Left renal pelvis (tissue), 4 donors: ENCODE results near the gene MSH3. TPM values are rescaled to one million over a fixed set of nuclear protein-coding genes. Genes with fewer than 3 reads are reported as not detected.
"Not testable (repeated sequence)": the region's sequence is repeated elsewhere in the genome, so short reads cannot be mapped to it uniquely, and the experiment has no call there.

Source experiments
- DNase-seq, 4 donors: peaks; one replicate each; pipeline ENCODE4 v3.0.0-alpha.2; 2013; ENCODE audit warnings: low read depth in 4 of 4, low spot score in 3 of 4
- polyA plus RNA-seq, 4 donors: library from polyadenylated mRNA; unstranded; fragments of 120-200 nt; gene quantifications; one replicate each; pipeline ENCODE4 v1.2.1, GENCODE V29; 2013; ENCODE audit not compliant: insufficient read length in 4 of 4

The MSH3 gene
- polyA plus RNA-seq, 4 donors: 15.7 to 27.8 (median 19.3) TPM

DNA sequence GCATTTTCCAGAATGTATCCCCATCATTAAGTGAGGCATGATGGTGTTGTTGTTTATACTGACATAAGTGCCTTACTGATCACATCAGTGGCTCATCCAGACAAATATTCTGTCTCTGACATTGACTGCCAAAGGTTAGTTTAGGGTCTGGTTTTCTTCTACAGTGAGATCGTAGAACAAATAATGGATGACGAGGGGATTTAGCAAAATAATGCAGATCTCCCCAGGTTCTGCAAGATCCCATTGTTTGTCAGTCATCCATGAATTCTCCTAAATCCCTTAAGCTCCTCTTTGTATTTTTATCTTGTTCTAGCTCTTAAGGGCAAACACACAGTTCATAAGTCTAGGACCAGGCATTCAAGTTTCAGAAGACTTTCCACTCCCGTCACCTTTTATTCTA lies 93.5 kb downstream of the MSH3 start:
- DNase-seq: no peak

DNA sequence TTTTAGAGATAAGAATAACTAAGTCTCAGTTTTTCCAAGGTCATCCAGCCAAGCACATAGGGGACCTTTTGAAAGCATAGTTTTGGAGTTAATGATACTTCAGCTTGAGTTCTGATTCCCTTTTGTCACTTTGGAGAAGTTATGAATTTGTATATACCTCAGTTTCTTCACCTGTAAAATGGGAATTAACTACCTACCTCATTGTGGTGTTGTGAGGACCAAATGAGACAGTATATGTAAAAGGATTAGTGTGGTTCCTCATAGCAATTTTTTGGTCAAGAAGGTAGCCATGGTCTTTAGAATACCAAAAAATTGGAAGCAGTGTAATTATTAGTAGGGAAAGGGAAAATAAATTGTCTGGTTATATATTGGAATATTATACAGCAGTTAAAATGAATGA lies 98.0 kb downstream of the MSH3 start:
- DNase-seq: no peak

DNA sequence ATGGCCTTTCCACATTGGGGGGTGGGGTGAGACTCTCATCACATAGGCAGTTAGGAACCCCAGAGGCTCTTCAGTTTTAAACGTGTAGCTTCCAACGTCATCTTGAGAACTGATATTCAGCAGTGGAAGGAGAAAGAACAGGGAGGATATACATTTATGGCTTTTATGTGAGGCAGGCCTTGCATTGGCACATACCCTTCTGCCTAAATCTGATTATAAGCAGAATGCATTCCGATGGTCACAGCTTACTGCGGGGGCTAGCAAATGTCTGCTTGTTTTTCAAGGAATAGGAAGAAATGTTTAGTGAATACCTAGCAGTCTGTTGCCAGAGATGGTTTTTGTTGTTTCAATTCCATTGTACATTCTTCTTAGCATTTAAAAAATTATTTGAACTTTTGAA lies 99.3 kb downstream of the MSH3 start:
- no peak for DNase-seq

DNA sequence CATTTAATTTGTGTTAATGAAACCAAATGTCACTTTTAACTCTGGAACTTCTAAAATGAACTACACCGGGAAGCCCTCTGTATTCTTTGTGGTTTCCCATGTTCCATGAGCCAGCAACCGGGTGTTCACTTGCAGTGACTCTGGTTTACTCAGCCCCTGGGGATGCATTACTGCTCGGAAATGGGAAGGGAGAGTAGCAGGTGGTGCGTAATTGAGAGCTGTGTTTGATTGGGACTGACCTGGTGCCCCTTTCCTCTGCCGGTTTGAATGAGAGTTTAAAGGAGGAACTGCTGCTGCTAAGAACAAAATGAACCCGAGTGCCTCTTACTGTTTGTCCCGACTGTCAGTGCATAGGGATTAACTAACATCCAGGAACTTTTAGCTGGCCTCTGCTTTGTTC lies 100.4 kb downstream of the MSH3 start:
- peak in 1 of 4 donors; percentile 1 for DNase-seq

DNA sequence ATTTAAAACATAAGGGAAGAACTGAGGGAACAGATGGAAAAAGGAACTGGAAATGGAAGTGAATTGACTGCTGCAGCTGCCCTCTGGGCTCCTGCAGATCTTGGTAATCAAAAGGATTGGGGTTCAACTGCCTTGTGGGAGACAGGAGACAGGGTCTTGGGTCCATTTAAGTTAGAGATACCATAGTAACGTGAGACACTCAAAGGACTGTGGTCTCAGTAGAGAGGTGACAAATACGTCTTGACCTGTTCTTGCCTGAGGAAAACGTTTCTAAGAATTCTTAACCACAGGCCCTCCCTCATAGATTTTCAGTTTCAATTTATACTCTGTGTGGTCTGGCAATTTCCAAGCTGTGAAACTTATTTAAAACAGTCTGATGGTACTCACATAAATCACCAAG lies 101.2 kb downstream of the MSH3 start:
- DNase-seq: no peak

DNA sequence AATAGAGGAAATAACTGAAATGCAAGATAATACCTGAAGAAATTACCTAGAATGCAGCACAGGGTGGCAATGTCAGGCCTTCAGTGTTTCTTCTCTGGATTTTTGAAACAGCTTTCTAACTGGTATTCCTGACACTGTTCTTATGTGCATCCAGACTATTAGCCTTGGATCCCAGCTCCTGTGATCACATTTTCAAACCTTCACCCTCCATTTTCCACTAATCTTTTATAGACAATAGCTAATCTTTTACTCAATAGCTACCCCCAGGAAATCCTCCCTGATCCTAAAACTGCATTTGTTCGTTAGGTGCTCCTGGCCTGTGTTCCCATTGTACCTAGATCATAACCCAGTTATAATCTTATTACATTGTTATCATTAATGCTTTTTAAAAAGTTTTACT lies 101.8 kb downstream of the MSH3 start:
- no peak for DNase-seq

DNA sequence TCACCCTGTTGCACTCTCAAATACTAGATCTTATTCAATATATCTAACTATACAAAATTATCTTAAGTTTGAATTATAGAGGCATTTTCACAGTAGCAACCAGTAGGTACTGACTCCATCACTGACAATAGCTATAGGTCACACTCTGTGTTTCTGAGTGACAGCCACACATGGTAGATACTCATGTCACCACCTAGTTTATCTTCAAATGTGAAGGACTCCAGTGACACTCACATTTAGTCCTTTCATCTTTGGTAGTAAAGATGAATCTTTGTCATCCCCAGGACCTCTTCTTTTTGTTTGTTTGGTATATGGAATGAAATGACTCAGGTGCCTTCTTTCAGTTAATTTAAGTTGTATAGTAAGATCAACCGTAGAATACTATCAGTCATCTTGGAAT lies 102.8 kb downstream of the MSH3 start:
- DNase-seq: no peak

DNA sequence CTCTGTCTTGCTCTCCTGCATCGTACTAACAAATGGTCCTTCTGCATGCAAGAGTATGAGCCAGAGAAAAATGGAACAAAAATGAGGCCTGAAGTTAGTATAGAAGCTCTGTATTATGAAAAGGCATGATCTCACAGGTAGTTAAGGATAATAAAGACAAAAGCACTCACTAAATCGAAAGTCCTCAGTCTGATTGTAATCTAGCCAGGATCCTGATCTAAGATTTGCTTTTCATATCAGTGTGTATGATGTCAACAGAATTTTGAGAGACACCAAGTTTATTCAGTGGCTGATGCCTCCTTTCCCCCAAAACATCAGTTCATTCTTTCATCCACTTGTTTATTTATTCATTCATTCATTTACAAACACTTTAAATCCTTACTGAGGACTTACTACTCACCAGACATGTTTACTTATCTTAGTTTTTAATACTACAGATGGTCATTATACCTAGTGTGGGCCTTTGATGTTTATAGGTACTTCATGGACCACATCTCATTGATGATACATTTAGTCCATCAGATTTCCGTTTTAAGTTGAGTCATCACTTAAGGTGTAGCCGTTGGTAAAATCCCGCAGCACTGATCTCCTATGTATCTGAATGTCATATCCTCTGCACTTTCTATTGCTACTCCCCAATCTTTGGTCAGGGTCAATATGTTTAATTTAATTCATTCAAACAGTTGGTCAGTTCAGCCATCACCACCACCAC lies 105.6 kb downstream of the MSH3 start:
- no peak for DNase-seq

DNA sequence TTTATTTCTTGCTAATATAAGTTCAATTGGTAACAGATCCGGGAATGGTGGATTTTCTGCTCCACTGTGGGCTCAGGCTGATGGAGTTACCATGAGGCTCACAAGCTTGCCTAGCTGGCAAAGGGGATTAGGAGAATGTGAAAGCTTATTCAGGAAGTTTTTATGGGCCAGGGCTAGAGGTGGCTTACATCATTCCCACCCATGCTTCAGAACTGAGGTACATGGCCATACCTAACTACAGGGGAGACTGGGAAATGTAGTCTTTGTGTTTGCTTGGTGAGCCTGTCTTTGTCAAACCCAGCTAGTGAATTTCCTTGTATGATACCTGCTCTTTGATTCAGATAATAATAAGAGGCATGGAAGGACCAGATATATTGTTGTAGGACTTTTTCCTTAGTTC lies 106.2 kb downstream of the MSH3 start:
- no peak for DNase-seq

DNA sequence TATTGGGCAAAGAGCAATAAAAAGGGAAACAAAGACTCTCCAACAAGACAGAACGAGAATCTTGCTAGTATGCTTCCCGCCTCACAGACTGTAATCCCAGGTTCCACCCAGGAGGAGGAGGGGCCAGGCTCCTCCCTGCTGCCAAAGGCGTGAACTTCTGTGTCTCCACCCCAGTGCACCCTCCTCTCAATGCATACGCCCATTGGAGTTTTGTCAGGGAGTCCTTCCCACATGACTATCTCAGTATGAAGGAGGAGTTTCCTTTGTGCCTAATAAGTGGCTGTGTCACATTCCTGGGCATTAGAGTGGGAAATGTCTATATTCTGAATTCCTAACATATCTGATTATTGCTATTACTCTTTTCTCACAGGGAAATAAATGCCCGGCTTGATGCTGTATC lies 106.7 kb downstream of the MSH3 start:
- DNase-seq: no peak

DNA sequence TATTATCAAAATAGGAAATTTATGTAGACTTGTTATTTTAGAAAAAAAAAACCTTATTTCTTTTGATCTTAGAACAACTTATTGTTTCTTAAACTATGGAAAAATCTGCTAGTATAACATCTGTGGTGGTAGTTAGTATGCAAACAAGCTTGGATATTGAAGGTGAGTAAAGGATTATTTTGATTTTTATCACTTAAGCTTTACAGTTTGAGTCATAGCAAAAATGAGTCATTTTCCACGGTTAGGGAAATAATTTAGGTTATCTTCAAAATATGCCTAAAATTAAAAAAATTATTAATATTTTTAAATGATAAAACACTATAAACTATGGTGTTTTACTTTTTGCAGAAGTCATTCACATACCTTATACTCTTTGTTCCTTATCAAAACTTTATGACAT lies 107.5 kb downstream of the MSH3 start:
- DNase-seq: no peak

DNA sequence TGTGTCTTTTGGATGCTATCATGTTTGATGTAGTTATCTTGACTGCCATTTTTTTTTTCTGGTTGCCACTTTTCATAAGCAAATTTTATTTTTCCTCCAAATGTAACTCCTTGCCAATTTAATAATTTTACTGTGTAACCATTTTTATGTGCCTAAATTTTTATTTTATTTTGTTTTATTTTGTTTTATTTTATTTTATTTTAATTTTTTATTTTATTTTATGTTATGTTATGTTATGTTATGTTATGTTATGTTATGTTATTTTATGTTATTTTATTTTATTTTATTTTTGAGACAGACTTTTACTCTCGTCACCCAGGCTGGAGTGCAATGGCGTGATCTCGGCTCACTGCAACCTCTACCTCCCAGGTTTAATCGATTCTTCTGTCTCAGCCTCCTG lies 108.1 kb downstream of the MSH3 start:
- DNase-seq: no peak

DNA sequence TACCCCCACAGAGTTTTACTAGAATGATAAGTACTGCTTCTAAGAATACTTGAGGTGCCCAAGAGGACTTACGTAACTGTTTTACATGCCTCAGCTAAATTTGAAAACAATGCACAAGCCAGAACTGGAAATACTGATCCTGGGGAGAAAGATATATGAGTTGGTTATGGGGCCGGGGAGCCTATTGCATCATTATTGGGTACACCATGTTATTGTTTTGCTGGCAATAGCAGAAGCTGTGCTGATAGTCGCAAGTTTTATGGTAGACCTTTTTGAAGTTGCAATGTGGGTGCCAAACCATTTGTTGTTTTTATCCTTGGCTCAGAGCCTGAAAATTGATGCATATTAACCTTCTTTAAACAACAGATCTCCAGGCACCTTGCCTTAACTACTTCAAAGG lies 108.8 kb downstream of the MSH3 start:
- no peak for DNase-seq

DNA sequence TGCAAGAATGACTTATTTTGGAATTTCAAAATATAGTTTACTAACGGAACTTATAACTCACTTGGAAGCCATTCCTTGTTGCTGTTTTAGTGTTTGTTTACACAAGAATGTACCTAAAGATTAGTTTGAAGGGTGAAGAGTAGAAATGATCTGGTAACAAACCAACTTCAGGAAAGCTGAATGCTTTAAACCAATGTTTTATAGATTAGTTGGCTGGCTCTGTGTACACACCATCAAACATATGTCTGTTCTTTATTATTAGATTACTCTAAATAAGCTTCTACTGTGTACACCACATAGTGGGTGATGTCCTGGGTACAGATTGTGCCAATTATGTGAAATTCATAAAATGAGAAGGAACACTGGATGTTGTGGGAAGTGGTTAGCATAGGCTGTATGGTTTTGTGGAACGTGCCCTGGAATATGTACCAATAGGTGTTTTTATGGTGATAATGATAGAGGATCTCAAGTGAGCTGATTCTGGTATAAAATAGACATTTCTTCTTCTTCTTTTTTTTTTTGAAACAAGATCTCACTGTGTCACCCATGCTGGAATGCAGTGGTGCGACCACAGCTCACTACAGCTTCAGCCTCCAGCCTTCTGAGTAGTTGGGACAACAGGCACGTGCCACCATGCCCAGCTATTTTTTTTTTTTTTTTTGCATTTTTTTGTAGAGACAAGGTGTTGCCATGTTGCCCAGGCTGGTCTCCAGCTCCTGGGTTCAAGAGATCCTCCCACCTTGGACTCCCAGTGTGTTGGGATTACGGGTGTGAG lies 109.6 kb downstream of the MSH3 start:
- DNase-seq: no peak

DNA sequence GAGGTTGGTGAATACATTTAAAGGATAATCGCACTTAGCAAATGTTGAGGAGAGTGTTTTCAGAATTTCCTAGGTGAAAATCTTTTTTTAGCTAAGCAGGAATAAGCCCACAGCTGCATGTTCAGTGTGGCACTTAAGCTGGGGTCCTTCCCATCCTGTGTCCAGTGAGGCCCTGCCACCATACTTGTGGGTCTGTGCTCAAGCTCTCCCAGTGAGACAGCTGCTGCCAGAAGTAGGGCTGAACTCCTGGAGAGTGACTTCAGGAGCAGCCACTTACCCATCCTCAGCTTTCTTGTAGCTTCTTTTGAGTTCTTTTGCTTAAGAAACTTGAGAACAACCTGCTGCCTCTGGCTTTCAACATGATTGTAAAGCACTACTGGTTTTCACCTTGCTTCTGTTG lies 110.3 kb downstream of the MSH3 start:
- no peak for DNase-seq

DNA sequence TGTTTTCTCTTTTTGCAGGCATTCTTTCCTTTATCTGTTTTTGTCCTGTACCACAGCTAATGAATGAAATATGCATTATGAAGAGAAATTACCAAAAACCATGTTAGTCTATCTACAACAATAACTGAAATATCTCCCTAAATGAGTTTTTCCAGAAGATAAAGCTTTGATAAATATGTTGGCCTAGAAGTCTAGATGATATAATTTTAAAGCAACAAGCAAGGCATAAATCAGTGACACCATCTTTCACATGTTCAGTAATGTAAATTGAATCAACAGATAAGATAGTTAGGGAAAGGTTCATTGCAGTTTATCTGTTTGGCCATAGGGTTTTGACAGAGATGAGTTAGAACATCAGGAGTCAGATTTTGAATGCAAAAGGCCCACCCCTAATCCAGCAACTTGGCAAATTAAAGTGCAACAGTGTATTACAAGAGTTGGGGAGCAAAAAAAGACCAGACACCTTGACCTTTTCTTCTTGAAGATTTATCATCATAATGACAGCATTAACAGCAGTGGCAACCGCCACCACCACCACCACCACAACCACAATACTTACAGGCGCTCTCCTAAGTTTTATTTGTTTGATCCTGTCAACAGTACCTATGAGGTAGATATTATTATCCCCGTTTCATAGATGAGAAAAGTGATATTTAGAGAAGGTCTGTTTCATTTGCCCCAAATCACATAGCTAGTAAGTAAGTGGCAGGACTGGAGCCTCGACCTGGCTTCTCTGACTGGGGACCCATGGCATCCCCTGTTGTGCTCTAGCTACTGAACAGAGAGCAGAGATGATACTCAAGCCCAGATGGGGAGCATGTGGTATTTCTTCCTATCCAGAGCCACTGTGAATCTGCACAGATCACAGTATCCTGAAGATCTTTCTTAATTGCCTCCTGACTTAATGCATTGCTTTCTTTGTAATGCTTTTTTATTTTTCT lies 123.2 kb downstream of the MSH3 start:
- DNase-seq: no peak

DNA sequence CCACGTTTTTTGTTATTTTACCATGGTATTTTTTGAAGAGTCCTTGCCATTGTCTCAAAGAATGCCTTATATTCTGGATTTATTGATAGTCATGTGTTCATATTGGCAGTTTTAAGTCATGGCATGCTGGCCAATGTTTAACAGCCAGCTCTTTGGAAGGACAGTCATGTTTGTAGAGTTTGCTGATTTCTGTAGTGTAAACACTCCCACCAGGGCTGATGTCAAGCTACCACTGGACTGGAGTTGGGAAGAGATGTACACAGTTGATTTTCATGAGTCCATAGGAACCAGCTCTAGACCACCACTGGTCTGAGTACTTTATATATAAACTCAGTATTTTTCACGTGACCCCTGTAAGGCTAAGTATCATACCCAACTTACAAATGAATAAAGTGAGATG lies 125.6 kb downstream of the MSH3 start:
- DNase-seq: no peak

DNA sequence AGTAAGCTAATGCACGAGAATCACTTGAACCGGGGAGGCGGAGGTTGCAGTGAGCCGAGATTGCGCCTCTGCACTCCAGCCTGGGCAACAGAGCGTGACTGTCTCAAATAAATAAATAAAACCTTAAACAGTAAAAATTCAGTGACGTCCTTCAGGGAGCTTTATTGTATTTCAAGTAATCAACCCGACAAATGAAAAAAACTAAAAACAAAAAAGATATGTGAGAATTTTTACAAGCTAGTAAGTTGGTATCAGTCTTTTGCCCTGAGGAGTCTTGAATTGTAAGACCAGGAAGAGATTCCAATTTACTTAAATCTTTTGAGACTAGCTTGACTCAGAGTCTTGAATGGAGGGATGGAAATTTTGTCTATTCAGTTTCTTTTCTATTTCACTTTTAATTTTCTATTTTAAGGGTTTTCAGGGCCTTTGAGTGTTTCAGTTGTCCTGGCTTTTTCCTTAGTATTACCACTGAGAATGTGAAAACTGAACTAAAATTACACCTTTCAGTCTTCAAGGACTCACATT lies 126.4 kb downstream of the MSH3 start:
- DNase-seq: no peak

DNA sequence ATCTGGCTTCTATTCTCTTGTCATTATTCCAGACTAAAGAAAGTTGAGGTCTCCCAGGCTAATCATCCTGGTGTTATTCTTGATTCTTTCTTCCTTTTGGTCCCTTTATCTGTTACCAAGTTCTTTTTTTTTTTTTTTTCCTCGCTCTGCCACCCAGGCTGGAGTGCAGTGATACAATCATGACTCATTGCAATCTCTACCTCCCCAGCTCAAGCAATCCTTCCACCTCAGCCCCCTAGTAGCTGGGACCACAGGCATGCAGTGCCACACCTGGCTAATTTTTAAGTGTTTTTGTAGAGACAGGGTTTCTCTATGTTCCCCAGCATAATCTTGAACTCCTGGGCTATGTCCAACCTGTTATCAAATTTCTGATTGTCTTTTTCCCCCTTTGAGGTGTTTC lies 126.9 kb downstream of the MSH3 start:
- DNase-seq: no peak

DNA sequence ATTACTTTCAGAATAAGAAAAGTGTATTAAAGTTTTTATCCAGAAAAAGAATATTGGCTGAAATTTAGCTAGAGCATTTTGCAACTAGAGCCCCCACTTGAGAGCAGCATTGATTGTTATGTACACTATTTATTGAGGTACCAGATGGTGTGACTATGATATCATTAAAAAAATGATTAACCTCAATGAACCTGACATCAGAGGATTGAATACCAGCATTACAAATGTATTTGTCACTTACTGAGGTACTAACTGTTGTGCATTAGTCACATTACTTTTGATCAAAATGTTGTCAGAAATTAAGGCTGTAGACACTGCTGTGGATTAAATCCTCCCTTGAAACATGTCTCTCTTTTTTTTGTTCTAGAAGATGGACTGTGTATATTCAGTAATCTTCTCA lies 128.2 kb downstream of the MSH3 start:
- no peak for DNase-seq

DNA sequence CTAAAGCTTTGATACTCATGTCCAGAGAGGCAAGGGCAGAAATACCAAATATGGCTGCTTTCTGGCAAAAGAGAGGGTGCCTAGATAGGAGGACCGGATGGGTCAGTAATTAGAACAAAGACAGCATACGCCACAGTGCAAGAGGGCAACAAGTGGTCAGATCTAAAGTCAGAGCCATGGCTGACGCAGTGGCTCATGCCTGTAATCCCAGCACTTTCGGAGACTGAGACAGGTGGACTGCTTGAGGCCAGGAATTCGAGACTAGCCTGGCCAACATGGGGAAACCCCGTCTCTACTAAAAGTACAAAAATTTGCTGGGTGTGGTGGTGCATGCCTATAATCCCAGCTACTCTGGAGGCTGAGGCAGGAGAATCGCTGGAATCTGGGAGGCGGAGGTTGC lies 129.3 kb downstream of the MSH3 start:
- DNase-seq: not testable (repeated sequence)
